Measurements from ENCODE around the gene HMX2.
"Not testable (repeated sequence)": the region's sequence is repeated elsewhere in the genome, so short reads cannot be mapped to it uniquely, and the experiment has no call there.

GRCh38 chr10:123171616-123172015 lies 23.7 kb downstream of the HMX2 start:
- TF ChIP-seq CTCF, POLR2A, POLR2AphosphoS5 (IDR thresholded peaks at IDR 0.05): not testable (repeated sequence)

All from suprapubic skin (tissue), 4 donors.